ENCODE data around the gene PDIK1L. TPM values are rescaled to one million over a fixed set of nuclear protein-coding genes. Genes with fewer than 3 reads are reported as not detected.

PDIK1L gene
- total and polyA plus RNA-seq, 9 of the 15 experiments (the other 6 are each of a cell fraction or from before 2014, with no cell fraction given) = 12.8 to 30.2 (median 21.5) TPM

DNA sequence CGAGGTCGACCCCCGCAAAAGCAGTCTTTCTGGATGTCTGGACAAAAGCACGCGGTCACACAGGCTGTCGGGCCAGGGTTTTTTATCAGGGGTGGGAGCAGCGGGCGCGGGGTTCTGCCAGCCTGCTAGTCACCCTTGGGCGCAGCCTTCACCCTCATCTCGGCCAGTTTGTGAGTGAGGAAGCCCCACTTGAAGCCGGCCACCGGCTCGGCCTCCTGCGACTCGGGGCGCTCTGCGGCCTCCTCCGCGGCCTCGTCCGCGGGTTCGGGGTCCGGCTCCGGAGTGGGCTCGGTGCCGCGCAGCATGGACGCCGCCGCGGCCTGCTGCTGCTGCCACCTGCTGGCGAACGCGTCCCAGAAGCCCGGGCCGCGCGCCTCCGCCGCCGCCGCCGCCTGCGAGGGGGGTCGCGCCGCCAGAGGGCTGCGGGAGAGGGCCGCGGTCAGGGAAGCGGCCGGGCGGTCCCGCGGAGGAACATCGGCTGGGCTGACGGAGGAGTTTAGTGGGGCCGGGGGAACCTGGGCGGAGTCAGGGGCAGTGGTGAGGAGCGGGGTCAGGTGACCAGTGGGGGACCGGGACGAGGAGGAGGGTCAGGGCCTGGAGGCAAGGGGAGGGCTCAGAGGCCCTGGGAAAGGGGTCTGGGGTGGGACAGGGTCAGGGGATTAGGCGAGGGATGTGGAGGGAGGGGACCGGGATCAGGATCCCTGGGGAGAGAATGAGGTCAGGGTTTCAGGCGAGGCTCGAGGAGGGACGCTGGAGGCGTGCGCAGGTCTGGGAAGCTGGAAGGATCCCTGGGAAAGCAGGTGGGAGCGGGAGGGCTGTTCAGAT lies 52.6 kb downstream of the PDIK1L start (continued):
- TF ChIP-seq SMARCC2 (IDR thresholded peaks at IDR 0.05; ENCODE audit: low read depth) = no peak
- TF ChIP-seq, protein P1, sequence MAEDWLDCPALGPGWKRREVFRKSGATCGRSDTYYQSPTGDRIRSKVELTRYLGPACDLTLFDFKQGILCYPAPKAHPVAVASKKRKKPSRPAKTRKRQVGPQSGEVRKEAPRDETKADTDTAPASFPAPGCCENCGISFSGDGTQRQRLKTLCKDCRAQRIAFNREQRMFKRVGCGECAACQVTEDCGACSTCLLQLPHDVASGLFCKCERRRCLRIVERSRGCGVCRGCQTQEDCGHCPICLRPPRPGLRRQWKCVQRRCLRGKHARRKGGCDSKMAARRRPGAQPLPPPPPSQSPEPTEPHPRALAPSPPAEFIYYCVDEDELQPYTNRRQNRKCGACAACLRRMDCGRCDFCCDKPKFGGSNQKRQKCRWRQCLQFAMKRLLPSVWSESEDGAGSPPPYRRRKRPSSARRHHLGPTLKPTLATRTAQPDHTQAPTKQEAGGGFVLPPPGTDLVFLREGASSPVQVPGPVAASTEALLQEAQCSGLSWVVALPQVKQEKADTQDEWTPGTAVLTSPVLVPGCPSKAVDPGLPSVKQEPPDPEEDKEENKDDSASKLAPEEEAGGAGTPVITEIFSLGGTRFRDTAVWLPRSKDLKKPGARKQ (CRISPR knock-in tag; IDR thresholded peaks at IDR 0.05) = no peak
- peak; percentile 27; the same call in 1 of the 2 replicates for TF ChIP-seq PHF8 (IDR thresholded peaks at IDR 0.05; ENCODE audit: borderline replicate concordance, low read length)
- TF ChIP-seq, protein P2, sequence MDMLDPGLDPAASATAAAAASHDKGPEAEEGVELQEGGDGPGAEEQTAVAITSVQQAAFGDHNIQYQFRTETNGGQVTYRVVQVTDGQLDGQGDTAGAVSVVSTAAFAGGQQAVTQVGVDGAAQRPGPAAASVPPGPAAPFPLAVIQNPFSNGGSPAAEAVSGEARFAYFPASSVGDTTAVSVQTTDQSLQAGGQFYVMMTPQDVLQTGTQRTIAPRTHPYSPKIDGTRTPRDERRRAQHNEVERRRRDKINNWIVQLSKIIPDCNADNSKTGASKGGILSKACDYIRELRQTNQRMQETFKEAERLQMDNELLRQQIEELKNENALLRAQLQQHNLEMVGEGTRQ (CRISPR knock-in tag; IDR thresholded peaks at IDR 0.05) = peak; percentile 79
- TF ChIP-seq RHOXF2B (CRISPR knock-in tag; conservative IDR thresholded peaks at IDR 0.05) = no peak
- TF ChIP-seq ZNF717 (CRISPR knock-in tag; IDR thresholded peaks at IDR 0.05) = no peak
- TF ChIP-seq, protein P3, sequence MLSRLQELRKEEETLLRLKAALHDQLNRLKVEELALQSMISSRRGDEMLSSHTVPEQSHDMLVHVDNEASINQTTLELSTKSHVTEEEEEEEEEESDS (CRISPR knock-in tag; IDR thresholded peaks at IDR 0.05) = no peak
- peak; percentile 51; the same call in 1 of the 2 replicates for TF ChIP-seq ATF7 (IDR thresholded peaks at IDR 0.05)
- peak; percentile 84 for TF ChIP-seq ZFX (CRISPR knock-in tag; IDR thresholded peaks at IDR 0.05)
- peak; percentile 22 for TF ChIP-seq TBP (optimal IDR thresholded peaks at IDR 0.05; ENCODE audit: low read depth, low read length)
- TF ChIP-seq ZNF239 (CRISPR knock-in tag; IDR thresholded peaks at IDR 0.05) = no peak
- no peak for TF ChIP-seq KLF10 (CRISPR knock-in tag; IDR thresholded peaks at IDR 0.05)
- TF ChIP-seq ZC3H4 (CRISPR knock-in tag; IDR thresholded peaks at IDR 0.05; ENCODE audit: borderline replicate concordance) = no peak
- TF ChIP-seq NCOA1 (IDR thresholded peaks at IDR 0.05; ENCODE audit: low read depth) = no peak
- TF ChIP-seq GTF2A2 (tag; IDR thresholded peaks at IDR 0.05) = no peak
- TF ChIP-seq, protein P4, sequence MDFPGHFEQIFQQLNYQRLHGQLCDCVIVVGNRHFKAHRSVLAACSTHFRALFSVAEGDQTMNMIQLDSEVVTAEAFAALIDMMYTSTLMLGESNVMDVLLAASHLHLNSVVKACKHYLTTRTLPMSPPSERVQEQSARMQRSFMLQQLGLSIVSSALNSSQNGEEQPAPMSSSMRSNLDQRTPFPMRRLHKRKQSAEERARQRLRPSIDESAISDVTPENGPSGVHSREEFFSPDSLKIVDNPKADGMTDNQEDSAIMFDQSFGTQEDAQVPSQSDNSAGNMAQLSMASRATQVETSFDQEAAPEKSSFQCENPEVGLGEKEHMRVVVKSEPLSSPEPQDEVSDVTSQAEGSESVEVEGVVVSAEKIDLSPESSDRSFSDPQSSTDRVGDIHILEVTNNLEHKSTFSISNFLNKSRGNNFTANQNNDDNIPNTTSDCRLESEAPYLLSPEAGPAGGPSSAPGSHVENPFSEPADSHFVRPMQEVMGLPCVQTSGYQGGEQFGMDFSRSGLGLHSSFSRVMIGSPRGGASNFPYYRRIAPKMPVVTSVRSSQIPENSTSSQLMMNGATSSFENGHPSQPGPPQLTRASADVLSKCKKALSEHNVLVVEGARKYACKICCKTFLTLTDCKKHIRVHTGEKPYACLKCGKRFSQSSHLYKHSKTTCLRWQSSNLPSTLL (IDR thresholded peaks at IDR 0.05) = no peak
- TF ChIP-seq HIVEP1 (CRISPR knock-in tag; IDR thresholded peaks at IDR 0.05) = no peak
- peak; percentile 66 for TF ChIP-seq PCBP1 (IDR thresholded peaks at IDR 0.05; ENCODE audit: low read depth, low read length, poor library complexity, severe bottlenecking)
- no peak for TF ChIP-seq NFE2 (IDR thresholded peaks at IDR 0.05; ENCODE audit: low read depth)
- TF ChIP-seq ZNF282 (CRISPR knock-in tag; IDR thresholded peaks at IDR 0.05) = no peak
- TF ChIP-seq, protein P5, sequence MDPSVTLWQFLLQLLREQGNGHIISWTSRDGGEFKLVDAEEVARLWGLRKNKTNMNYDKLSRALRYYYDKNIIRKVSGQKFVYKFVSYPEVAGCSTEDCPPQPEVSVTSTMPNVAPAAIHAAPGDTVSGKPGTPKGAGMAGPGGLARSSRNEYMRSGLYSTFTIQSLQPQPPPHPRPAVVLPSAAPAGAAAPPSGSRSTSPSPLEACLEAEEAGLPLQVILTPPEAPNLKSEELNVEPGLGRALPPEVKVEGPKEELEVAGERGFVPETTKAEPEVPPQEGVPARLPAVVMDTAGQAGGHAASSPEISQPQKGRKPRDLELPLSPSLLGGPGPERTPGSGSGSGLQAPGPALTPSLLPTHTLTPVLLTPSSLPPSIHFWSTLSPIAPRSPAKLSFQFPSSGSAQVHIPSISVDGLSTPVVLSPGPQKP (CRISPR knock-in tag; IDR thresholded peaks at IDR 0.05) = no peak
- no peak for TF ChIP-seq TEAD2 (tag; IDR thresholded peaks at IDR 0.05)
- TF ChIP-seq, protein P6, sequence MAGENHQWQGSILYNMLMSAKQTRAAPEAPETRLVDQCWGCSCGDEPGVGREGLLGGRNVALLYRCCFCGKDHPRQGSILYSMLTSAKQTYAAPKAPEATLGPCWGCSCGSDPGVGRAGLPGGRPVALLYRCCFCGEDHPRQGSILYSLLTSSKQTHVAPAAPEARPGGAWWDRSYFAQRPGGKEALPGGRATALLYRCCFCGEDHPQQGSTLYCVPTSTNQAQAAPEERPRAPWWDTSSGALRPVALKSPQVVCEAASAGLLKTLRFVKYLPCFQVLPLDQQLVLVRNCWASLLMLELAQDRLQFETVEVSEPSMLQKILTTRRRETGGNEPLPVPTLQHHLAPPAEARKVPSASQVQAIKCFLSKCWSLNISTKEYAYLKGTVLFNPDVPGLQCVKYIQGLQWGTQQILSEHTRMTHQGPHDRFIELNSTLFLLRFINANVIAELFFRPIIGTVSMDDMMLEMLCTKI (IDR thresholded peaks at IDR 0.05; ENCODE audit: partially characterized antibody) = no peak
